OCI-LY3 (cell line): ENCODE measurements around the gene CSF3.

Experiments
- H2AFZ ChIP-seq: fragments of 200-600, 300-600 bp; shearing (Covaris generic); 2 replicates; pipeline ENCODE4 v1.6.0; 2014; ENCODE audit warnings: antibody characterized with exemption, low read depth, low read length
- H3K27ac ChIP-seq: fragments of 200-600, 300-600 bp; sonication (generic); 2 replicates; pipeline ENCODE4 v1.5.1; 2014; ENCODE audit warnings: mild to moderate bottlenecking, low read length, moderate library complexity, mixed read lengths
- H3K27me3 ChIP-seq: fragments of 200-600, 300-600 bp; sonication (generic); 2 replicates; pipeline ENCODE4 v1.6.1; 2014; ENCODE audit warnings: low read depth, low read length, mixed read lengths
- H3K36me3 ChIP-seq: fragments of 200-600, 300-600 bp; sonication (generic); replicated peaks from 2 replicates; pipeline ENCODE3; 2014; ENCODE audit warnings: low read depth, low read length, mixed read lengths
- H3K4me1 ChIP-seq: fragments of 300-600, 200-600 bp; sonication (generic); 2 replicates; pipeline ENCODE4 v1.6.1; 2014; ENCODE audit warnings: low read length, mixed read lengths
- H3K4me2 ChIP-seq: fragments of 200-600, 300-600 bp; sonication (generic); 2 replicates; pipeline ENCODE4 v1.6.1; 2014; ENCODE audit warnings: low read length, mixed read lengths
- H3K4me3 ChIP-seq: fragments of 300-600, 200-600 bp; sonication (generic); 2 replicates; pipeline ENCODE4 v1.5.1; 2014; ENCODE audit warnings: antibody characterized with exemption, mild to moderate bottlenecking, low read length, moderate library complexity
- H3K79me2 ChIP-seq: fragments of 300-600, 200-600 bp; shearing (Covaris generic); 2 replicates; pipeline ENCODE4 v1.6.1; 2014; ENCODE audit warnings: mild to moderate bottlenecking, low read length, mixed read lengths
- H3K9ac ChIP-seq: fragments of 300-600, 200-600 bp; shearing (Covaris generic); 2 replicates; pipeline ENCODE4 v1.6.0; 2014; ENCODE audit warnings: mild to moderate bottlenecking, low read length, moderate library complexity
- H3K9me3 ChIP-seq: fragments of 200-600, 300-600 bp; shearing (Covaris generic); 2 replicates; pipeline ENCODE4 v1.6.1; 2014; ENCODE audit warnings: low read length, mixed read lengths; ENCODE audit not compliant: insufficient read depth
- H4K20me1 ChIP-seq: fragments of 200-600, 300-600 bp; sonication (generic); 2 replicates; pipeline ENCODE4 v1.6.1; 2016; ENCODE audit warnings: low read length, mixed read lengths; ENCODE audit not compliant: insufficient read depth
- CTCF ChIP-seq: fragments of 200-600, 300-600 bp; sonication (generic); IDR thresholded peaks from 2 replicates; pipeline ENCODE4 v1.5.1; 2014; ENCODE audit warnings: antibody characterized with exemption, low read length, low read depth
- EZH2phosphoT487 ChIP-seq: fragments of 200-600 bp; shearing (Covaris generic); IDR thresholded peaks from 2 replicates; pipeline ENCODE4 v1.6.1; 2018; ENCODE audit warnings: antibody characterized with exemption, mixed run types, low read depth

Gene CSF3

GRCh38 chr17:40019140-40019991 lies 4.1 kb downstream of the CSF3 start:
- Histone ChIP-seq H3K4me1 (peaks cover 16% of the 10 kb centered on the region), H3K27me3 (no peaks in the 10 kb centered on the region), H3K27ac (no peak overlapping the region), H3K4me3 (no peak overlapping the region), H2AFZ (no peak overlapping the region), H3K4me2 (no peak overlapping the region), H3K9me3 (no peaks in the 10 kb centered on the region), H4K20me1 (no peaks in the 10 kb centered on the region), H3K36me3 (peaks cover 9% of the 10 kb centered on the region), H3K9ac (no peak overlapping the region), H3K79me2 (no peaks in the 10 kb centered on the region)
- no peak for TF ChIP-seq CTCF
- TF ChIP-seq EZH2phosphoT487 = no peak

- H3K4me2 ChIP-seq = no peak overlapping the region
- H2AFZ ChIP-seq = no peak overlapping the region
- peaks cover 10% of the 10 kb centered on the region for H3K36me3 ChIP-seq
- H3K27ac ChIP-seq = no peak overlapping the region
- H3K27me3 ChIP-seq = no peaks in the 10 kb centered on the region
- H3K9ac ChIP-seq = no peak overlapping the region
- peaks cover 8% of the 10 kb centered on the region for H3K4me1 ChIP-seq
- no peaks in the 10 kb centered on the region for H4K20me1 ChIP-seq
- H3K9me3 ChIP-seq = no peaks in the 10 kb centered on the region
- H3K79me2 ChIP-seq = no peaks in the 10 kb centered on the region
- TF ChIP-seq CTCF (no peak), EZH2phosphoT487 (no peak)
- H3K4me3 ChIP-seq = no peak overlapping the region
Measured at GRCh38 chr17:40020146-40020545, 4.9 kb downstream of the CSF3 start.

GRCh38 chr17:40021451-40021971 lies 6.3 kb downstream of the CSF3 start:
- Histone ChIP-seq H3K4me1 (no peaks in the 10 kb centered on the region), H2AFZ (no peak overlapping the region), H3K9ac (no peak overlapping the region), H3K79me2 (no peaks in the 10 kb centered on the region), H3K27ac (no peak overlapping the region), H3K4me2 (no peak overlapping the region), H3K36me3 (peaks cover 19% of the 10 kb centered on the region), H3K4me3 (no peak overlapping the region), H3K27me3 (no peaks in the 10 kb centered on the region), H3K9me3 (no peaks in the 10 kb centered on the region), H4K20me1 (no peaks in the 10 kb centered on the region)
- TF ChIP-seq CTCF (no peak), EZH2phosphoT487 (no peak)

- Histone ChIP-seq H3K79me2 (no peaks in the 10 kb centered on the region), H3K4me2 (no peak overlapping the region), H3K9ac (no peak overlapping the region), H3K9me3 (no peaks in the 10 kb centered on the region), H4K20me1 (no peaks in the 10 kb centered on the region), H3K4me3 (no peak overlapping the region), H2AFZ (no peak overlapping the region), H3K27ac (no peak overlapping the region), H3K27me3 (no peaks in the 10 kb centered on the region), H3K36me3 (peaks cover 22% of the 10 kb centered on the region), H3K4me1 (no peaks in the 10 kb centered on the region)
- no peak for TF ChIP-seq EZH2phosphoT487
- TF ChIP-seq CTCF = no peak
Measured at GRCh38 chr17:40022497-40022896, 7.3 kb downstream of the CSF3 start.
